B cell (primary cell): Measurements from ENCODE around the gene PCDHGA10. TPM values are rescaled to one million over a fixed set of nuclear protein-coding genes. Genes with fewer than 3 reads are reported as not detected.

ENCODE experiments used
- ATAC-seq: fragments of 200-7000 bp; cut with Tn5 transposase; one replicate; pipeline ENCODE4 v1.10.0; 2021; ENCODE audit warnings: low read depth, mild to moderate bottlenecking, moderate number of reproducible peaks, moderate library complexity
- CTCF ChIA-PET: fragments of 350-600 bp; sonication (Branson Sonifier 250); formaldehyde crosslinking; loops from one replicate; lab custom pipeline; 2021; ENCODE audit warnings: antibody characterized with exemption, inconsistent platforms; lab: Charles Lee
- POLR2A ChIA-PET: fragments of 350-600 bp; sonication (Branson Sonifier 250); formaldehyde crosslinking; loops from one replicate; lab custom pipeline; 2021; ENCODE audit warnings: antibody characterized with exemption; lab: Charles Lee
- DNase-seq: peaks from one replicate; pipeline ENCODE4 v3.0.0; 2013
- H2AFZ ChIP-seq: 2 replicates; pipeline ENCODE4 v1.6.1; 2012; ENCODE audit warnings: mild to moderate bottlenecking, low read depth, low read length; ENCODE audit not compliant: insufficient read depth, poor library complexity, severe bottlenecking
- H3K27ac ChIP-seq, 2 donors: 1 replicate in 1 of 2; 2 replicates in 1 of 2; pipeline ENCODE4 v1.5.1; 2012 to 2013; ENCODE audit warnings: low read length in 2 of 2, mild to moderate bottlenecking in 2 of 2, moderate library complexity in 1 of 2
- H3K27me3 ChIP-seq, 4 experiments: fragments of 200-600 bp in 1 of 4; sonication (generic) in 1 of 4; replicated peaks in 1 of 4; 1 replicate in 2 of 4; 2 replicates in 2 of 4; pipeline versions ENCODE4 v1.6.1 to v1.7.0; 2013 to 2016; ENCODE audit warnings: low read length in 3 of 4, mild to moderate bottlenecking in 2 of 4, mixed read lengths in 1 of 4, moderate library complexity in 1 of 4; ENCODE audit not compliant: insufficient read depth in 4 of 4, control insufficient read depth in 3 of 4; ENCODE audit errors: control extremely low read depth in 1 of 4
- H3K36me3 ChIP-seq, 2 experiments: replicated peaks in 1 of 2; 1 replicate in 1 of 2; 2 replicates in 1 of 2; pipeline versions ENCODE4 v1.6.1 to v1.7.1; 2013; ENCODE audit warnings: low read length in 1 of 2; ENCODE audit not compliant: insufficient read depth in 2 of 2, control insufficient read depth in 1 of 2; ENCODE audit errors: control extremely low read depth in 1 of 2, extremely low read depth in 1 of 2
- H3K4me1 ChIP-seq, 2 donors: fragments of 200-600 bp in 1 of 2; sonication (generic) in 1 of 2; 1 replicate in 1 of 2; 2 replicates in 1 of 2; pipeline versions ENCODE4 v1.5.1 to v1.6.1; 2013 to 2017; ENCODE audit warnings: low read length in 2 of 2; ENCODE audit not compliant: control insufficient read depth in 2 of 2, insufficient read depth in 2 of 2
- H3K4me2 ChIP-seq: replicated peaks from 2 replicates; pipeline ENCODE3; 2012; ENCODE audit warnings: mild to moderate bottlenecking, low read depth, low read length; ENCODE audit not compliant: poor library complexity, severe bottlenecking
- H3K4me3 ChIP-seq, 5 experiments: fragments of 200-600 bp in 1 of 5; sonication (generic) in 1 of 5; 1 replicate in 3 of 5; 2 replicates in 2 of 5; pipeline versions ENCODE4 v1.5.1 to v1.7.0; 2011 to 2016; ENCODE audit warnings: low read length in 4 of 5, mild to moderate bottlenecking in 4 of 5, low read depth in 2 of 5, control low read depth in 1 of 5, moderate library complexity in 1 of 5; ENCODE audit not compliant: insufficient read depth in 1 of 5; ENCODE audit errors: control extremely low read depth in 1 of 5, extremely low read depth in 1 of 5
- H3K79me2 ChIP-seq: fragments of 200-600 bp; sonication (generic); one replicate; pipeline ENCODE4 v1.6.0; 2016; ENCODE audit warnings: low read length; ENCODE audit not compliant: control insufficient read depth, insufficient read depth
- H3K9ac ChIP-seq: fragments of 200-600 bp; sonication (generic); 2 replicates; pipeline ENCODE4 v1.6.1; 2017; ENCODE audit warnings: mild to moderate bottlenecking, low read length, moderate library complexity
- H3K9me3 ChIP-seq, 3 donors: one replicate each; pipeline versions ENCODE4 v1.6.1 to v1.7.1; 2013; ENCODE audit warnings: low read length in 2 of 3; ENCODE audit not compliant: control insufficient read depth in 2 of 3, insufficient read depth in 1 of 3; ENCODE audit errors: control extremely low read depth in 1 of 3
- H4K20me1 ChIP-seq: 2 replicates; pipeline ENCODE4 v1.6.0; 2012; ENCODE audit warnings: mild to moderate bottlenecking, low read length; ENCODE audit not compliant: insufficient read depth, control insufficient read depth, poor library complexity, severe bottlenecking
- H3K27ac Mint-ChIP-seq: one replicate; pipeline ENCODE4 v1.8.0; 2021; ENCODE audit warnings: mixed read lengths
- H3K27me3 Mint-ChIP-seq: one replicate; pipeline ENCODE4 v1.8.0; 2021; ENCODE audit warnings: mixed read lengths
- H3K4me1 Mint-ChIP-seq: one replicate; pipeline ENCODE4 v1.8.0; 2021; ENCODE audit warnings: mixed read lengths
- H3K4me3 Mint-ChIP-seq: one replicate; pipeline ENCODE4 v1.8.0; 2021; ENCODE audit warnings: mixed read lengths
- H3K9me3 Mint-ChIP-seq: one replicate; pipeline ENCODE4 v1.8.0; 2022; ENCODE audit warnings: mixed read lengths; ENCODE audit not compliant: insufficient read depth
- CTCF ChIP-seq: fragments of 200-600 bp; IDR thresholded peaks from one replicate; pipeline ENCODE4 v1.8.0; 2022; ENCODE audit warnings: antibody characterized with exemption, mild to moderate bottlenecking
- EZH2 ChIP-seq: IDR thresholded peaks from 2 replicates; pipeline ENCODE4 v1.6.1; 2012; ENCODE audit warnings: borderline replicate concordance, low read depth, mild to moderate bottlenecking, moderate library complexity, low read length; ENCODE audit not compliant: insufficient read depth, poor library complexity, severe bottlenecking
- WGBS: methylation state at CpG from one replicate; pipeline ENCODE4 v1.1.5; 2013; ENCODE audit warnings: missing lambda C conversion rate; ENCODE audit not compliant: insufficient coverage; 5-methylcytosine and 5-hydroxymethylcytosine counted together
- intact Hi-C: fragments of 100-400 bp; cut with micrococcal nuclease; formaldehyde crosslinking; loops from one replicate; pipeline ENCODE4 v1.10.0; 2022
- polyA plus RNA-seq: library from polyadenylated mRNA; depleted of rRNA; stranded (reverse); fragments of >200 nt; gene quantifications from 2 replicates; pipeline ENCODE4 v1.2.3, GENCODE V29; 2012
- total RNA-seq, 2 donors: library from RNA; stranded (reverse); fragments of 120-200 nt in 1 of 2; gene quantifications; 1 replicate in 1 of 2; 2 replicates in 1 of 2; pipeline versions ENCODE4 v1.2.3 to v1.2.4, GENCODE V29; 2013 to 2022

The PCDHGA10 gene
- total and polyA plus RNA-seq, 2 donors (not counting 1 experiment from before 2014, with no cell fraction given) = 0.10 to 1.9 TPM

- Mint-ChIP-seq H3K4me1 (peaks cover 14% of the 10 kb centered on the region), H3K27ac (no peak overlapping the region), H3K27me3 (peaks cover 59% of the 10 kb centered on the region), H3K4me3 (no peak overlapping the region), H3K9me3 (peaks cover 7% of the 10 kb centered on the region)
- POLR2A ChIA-PET = interaction anchor here (0.6 kb wide), 1 partner anchor 87 kb away, joined by 3 read pairs; no protein-coding TSS in a partner anchor
- H2AFZ ChIP-seq = no peak overlapping the region
- TF ChIP-seq CTCF (no peak), EZH2 (no peak)
- peaks cover 2 to 72% (median 60%) of the 10 kb centered on the region in 4 experiments for H3K27me3 ChIP-seq
- no peaks in the 10 kb centered on the region for H4K20me1 ChIP-seq
- CTCF ChIA-PET = interaction anchor here (2.6 to 3.4 kb wide), 3 partner anchors 8 to 136 kb away, joined by 23 to 32 read pairs (median 26); partner anchors contain the start of gene PCDHGA12
- intact Hi-C loops = no loop called here
- DNase-seq (no peak), ATAC-seq (no peak)
- H3K36me3 ChIP-seq = no peaks in the 10 kb centered on the region
- no peak overlapping the region for H3K27ac ChIP-seq
- peaks cover 2 to 60% (median 49%) of the 10 kb centered on the region in 3 donors for H3K9me3 ChIP-seq
- WGBS = 34% methylated on average over 42 of the region's 42 CpGs
- H3K4me2 ChIP-seq = no peak overlapping the region
- peaks cover 10 to 12% of the 10 kb centered on the region in 2 donors for H3K4me1 ChIP-seq
- H3K79me2 ChIP-seq = no peaks in the 10 kb centered on the region
- H3K9ac ChIP-seq = no peak overlapping the region
- no peak overlapping the region for H3K4me3 ChIP-seq
Measured at GRCh38 chr5:141422742-141423291, 10.0 kb downstream of the PCDHGA10 start.

GRCh38 chr5:141427783-141428426 is 15.1 kb downstream of the PCDHGA10 start:
- no peaks in the 10 kb centered on the region for H3K79me2 ChIP-seq
- intact Hi-C loops = no loop called here
- H3K4me2 ChIP-seq = no peak overlapping the region
- Mint-ChIP-seq H3K9me3 (peaks cover 4% of the 10 kb centered on the region), H3K4me3 (no peak overlapping the region), H3K27me3 (peaks cover 49% of the 10 kb centered on the region), H3K4me1 (peaks cover 7% of the 10 kb centered on the region), H3K27ac (no peak overlapping the region)
- peaks cover 0 to 55% (median 41%) of the 10 kb centered on the region in 4 experiments for H3K27me3 ChIP-seq
- no peak overlapping the region for H3K9ac ChIP-seq
- TF ChIP-seq EZH2 = no peak
- no peak for TF ChIP-seq CTCF
- H3K4me1 ChIP-seq = peaks cover 15 to 17% of the 10 kb centered on the region in 2 donors
- DNase-seq (no peak), ATAC-seq (no peak)
- no peak overlapping the region for H3K27ac ChIP-seq
- ChIA-PET POLR2A (no interaction called here), CTCF (interaction anchor here (0.7 to 4.4 kb wide), 7 partner anchors 15 to 140 kb away, joined by 3 to 68 read pairs (median 3); partner anchors contain the start of genes PCDHGA10 and PCDHGB3)
- no peak overlapping the region for H2AFZ ChIP-seq
- no peak overlapping the region for H3K4me3 ChIP-seq
- 64% methylated on average over 53 of the region's 53 CpGs for whole genome bisulfite sequencing
- no peaks in the 10 kb centered on the region for H3K36me3 ChIP-seq
- H4K20me1 ChIP-seq = no peaks in the 10 kb centered on the region
- H3K9me3 ChIP-seq = peaks cover 0 to 54% (median 27%) of the 10 kb centered on the region in 3 donors
